Neural progenitor cell (in vitro differentiated cells): Measurements from ENCODE around the gene BOLA3. TPM values are rescaled to one million over a fixed set of nuclear protein-coding genes. Genes with fewer than 3 reads are reported as not detected.
"Not testable (repeated sequence)": the region's sequence is repeated elsewhere in the genome, so short reads cannot be mapped to it uniquely, and the experiment has no call there.

Experiments
- DNase-seq: peaks from one replicate; pipeline ENCODE4 v3.0.0-alpha.2; 2016; ENCODE audit warnings: low spot score
- H2AFZ ChIP-seq: fragments of 200-600 bp; sonication (generic); replicated peaks from 2 replicates; pipeline ENCODE4 v1.6.1; 2016; ENCODE audit warnings: antibody characterized with exemption
- H3F3A ChIP-seq: fragments of 200-600 bp; sonication (generic); 2 replicates; pipeline ENCODE4 v1.6.1; 2016; ENCODE audit warnings: antibody characterized with exemption, low read depth
- H3K27ac ChIP-seq: fragments of 200-600 bp; sonication (generic); 2 replicates; pipeline ENCODE4 v1.5.1; 2016; ENCODE audit warnings: mild to moderate bottlenecking
- H3K27me3 ChIP-seq: fragments of 200-600 bp; sonication (generic); 2 replicates; pipeline ENCODE4 v1.6.1; 2016; ENCODE audit warnings: mild to moderate bottlenecking, moderate library complexity
- H3K36me3 ChIP-seq: fragments of 200-600 bp; sonication (generic); 2 replicates; pipeline ENCODE4 v1.5.1; 2016
- H3K4me1 ChIP-seq: fragments of 200-600 bp; sonication (generic); 2 replicates; pipeline ENCODE4 v1.6.1; 2016; ENCODE audit warnings: mixed run types
- H3K4me2 ChIP-seq: fragments of 200-600 bp; sonication (generic); 2 replicates; pipeline ENCODE4 v1.6.1; 2016
- H3K4me3 ChIP-seq: fragments of 200-600 bp; sonication (generic); 2 replicates; pipeline ENCODE4 v1.5.1; 2016
- H3K79me2 ChIP-seq: fragments of 200-600 bp; sonication (generic); 2 replicates; pipeline ENCODE4 v1.6.1; 2016; ENCODE audit warnings: low read depth
- H3K9ac ChIP-seq: fragments of 200-600 bp; sonication (generic); 2 replicates; pipeline ENCODE4 v1.6.1; 2016
- H3K9me3 ChIP-seq: fragments of 200-600 bp; sonication (generic); 2 replicates; pipeline ENCODE4 v1.5.1; 2016; ENCODE audit warnings: low read depth
- H4K20me1 ChIP-seq: fragments of 200-600 bp; sonication (generic); 2 replicates; pipeline ENCODE4 v1.6.1; 2016; ENCODE audit warnings: low read depth
- H3K27ac Mint-ChIP-seq: 3 replicates; pipeline ENCODE4 v1.8.0; 2021; ENCODE audit warnings: mixed read lengths
- H3K27me3 Mint-ChIP-seq: 2 replicates; pipeline ENCODE4 v1.8.0; 2022; ENCODE audit warnings: low read depth, mild to moderate bottlenecking, inconsistent platforms, moderate library complexity, mixed read lengths; ENCODE audit not compliant: insufficient read depth
- H3K36me3 Mint-ChIP-seq: 3 replicates; pipeline ENCODE4 v1.8.0; 2021; ENCODE audit warnings: mixed read lengths
- H3K4me1 Mint-ChIP-seq: 3 replicates; pipeline ENCODE4 v1.8.0; 2021; ENCODE audit warnings: mixed read lengths
- H3K4me3 Mint-ChIP-seq: 3 replicates; pipeline ENCODE4 v1.8.0; 2021; ENCODE audit warnings: mild to moderate bottlenecking, moderate library complexity, mixed read lengths
- H3K9me3 Mint-ChIP-seq: 3 replicates; pipeline ENCODE4 v1.8.0; 2020; ENCODE audit warnings: mixed read lengths
- EZH2 ChIP-seq: fragments of 200-600 bp; sonication (generic); IDR thresholded peaks from 2 replicates; pipeline ENCODE4 v1.6.1; 2017; ENCODE audit warnings: antibody characterized with exemption, mild to moderate bottlenecking, moderate library complexity
- EZH2phosphoT487 ChIP-seq: fragments of 200-600 bp; sonication (generic); IDR thresholded peaks from 2 replicates; pipeline ENCODE4 v1.6.1; 2017; ENCODE audit warnings: antibody characterized with exemption
- total RNA-seq: library from RNA; depleted of rRNA; stranded (reverse); fragments of >200 nt; gene quantifications from 2 replicates; pipeline ENCODE4 v1.2.3, GENCODE V29; 2015; ENCODE audit warnings: low replicate concordance
- TF ChIP-seq, protein P1 (sequence below): fragments of 200-600 bp; sonication (generic); IDR thresholded peaks from 2 replicates; pipeline ENCODE4 v1.5.1; 2017; ENCODE audit warnings: antibody characterized with exemption, mild to moderate bottlenecking

Gene BOLA3
- total RNA-seq, 1 donor from 2014 or later = 76.5 TPM

DNA sequence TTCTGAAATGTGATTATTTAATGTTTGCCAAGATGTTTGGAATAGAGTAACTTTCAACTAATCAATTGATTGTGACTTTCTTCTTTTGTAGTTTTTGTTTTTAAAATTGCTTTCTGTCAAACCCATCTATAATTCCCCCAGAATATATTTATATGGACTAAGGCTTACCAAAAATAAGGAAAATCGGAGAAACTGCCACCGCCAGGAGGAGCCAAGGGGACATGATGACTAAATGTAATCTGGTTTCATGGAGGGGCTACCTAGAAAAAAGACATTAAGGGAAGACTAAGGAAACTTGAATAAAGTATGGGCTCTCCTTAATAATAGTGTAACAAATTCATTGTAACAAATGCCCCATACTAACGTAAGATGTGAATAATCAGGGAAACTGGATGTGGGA lies 19.5 kb downstream of the BOLA3 start:
- Mint-ChIP-seq H3K4me1 (no peaks in the 10 kb centered on the region), H3K9me3 (peaks cover 2% of the 10 kb centered on the region), H3K27me3 (peaks cover 4% of the 10 kb centered on the region), H3K36me3 (peaks cover 2% of the 10 kb centered on the region), H3K27ac (no peak overlapping the region), H3K4me3 (no peak overlapping the region)
- H3K27ac ChIP-seq = no peak overlapping the region
- H2AFZ ChIP-seq = no peak overlapping the region
- no peak overlapping the region for H3K9ac ChIP-seq
- H3K4me3 ChIP-seq = no peak overlapping the region
- no peaks in the 10 kb centered on the region for H3K79me2 ChIP-seq
- H3K9me3 ChIP-seq = no peaks in the 10 kb centered on the region
- H3K27me3 ChIP-seq = no peaks in the 10 kb centered on the region
- no peak overlapping the region for H3K4me2 ChIP-seq
- H3F3A ChIP-seq = no peaks in the 10 kb centered on the region
- TF ChIP-seq EZH2 (no peak), EZH2phosphoT487 (no peak)
- TF ChIP-seq, protein P1, sequence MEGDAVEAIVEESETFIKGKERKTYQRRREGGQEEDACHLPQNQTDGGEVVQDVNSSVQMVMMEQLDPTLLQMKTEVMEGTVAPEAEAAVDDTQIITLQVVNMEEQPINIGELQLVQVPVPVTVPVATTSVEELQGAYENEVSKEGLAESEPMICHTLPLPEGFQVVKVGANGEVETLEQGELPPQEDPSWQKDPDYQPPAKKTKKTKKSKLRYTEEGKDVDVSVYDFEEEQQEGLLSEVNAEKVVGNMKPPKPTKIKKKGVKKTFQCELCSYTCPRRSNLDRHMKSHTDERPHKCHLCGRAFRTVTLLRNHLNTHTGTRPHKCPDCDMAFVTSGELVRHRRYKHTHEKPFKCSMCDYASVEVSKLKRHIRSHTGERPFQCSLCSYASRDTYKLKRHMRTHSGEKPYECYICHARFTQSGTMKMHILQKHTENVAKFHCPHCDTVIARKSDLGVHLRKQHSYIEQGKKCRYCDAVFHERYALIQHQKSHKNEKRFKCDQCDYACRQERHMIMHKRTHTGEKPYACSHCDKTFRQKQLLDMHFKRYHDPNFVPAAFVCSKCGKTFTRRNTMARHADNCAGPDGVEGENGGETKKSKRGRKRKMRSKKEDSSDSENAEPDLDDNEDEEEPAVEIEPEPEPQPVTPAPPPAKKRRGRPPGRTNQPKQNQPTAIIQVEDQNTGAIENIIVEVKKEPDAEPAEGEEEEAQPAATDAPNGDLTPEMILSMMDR = peak; percentile 48
- H3K36me3 ChIP-seq = no peaks in the 10 kb centered on the region
- H3K4me1 ChIP-seq = no peaks in the 10 kb centered on the region
- no peak for DNase-seq
- H4K20me1 ChIP-seq = no peaks in the 10 kb centered on the region

DNA sequence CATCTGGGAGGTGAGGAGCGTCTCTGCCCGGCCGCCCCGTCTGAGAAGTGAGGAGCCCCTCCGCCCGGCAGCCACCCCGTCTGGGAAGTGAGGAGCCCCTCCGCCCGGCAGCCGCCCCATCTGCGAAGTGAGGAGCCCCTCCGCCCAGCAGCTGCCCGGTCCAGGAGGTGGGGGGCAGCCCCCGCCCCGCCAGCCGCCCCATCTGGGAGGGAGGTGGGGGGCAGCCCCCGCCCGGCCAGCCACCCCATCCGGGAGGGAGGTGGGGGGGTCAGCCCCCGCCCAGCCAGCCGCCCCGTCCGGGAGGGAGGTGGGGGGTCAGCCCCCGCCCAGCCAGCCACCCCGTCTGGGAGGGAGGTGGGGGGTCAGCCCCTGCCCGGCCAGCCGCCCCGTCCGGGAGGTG lies 23.8 kb downstream of the BOLA3 start:
- not testable (repeated sequence) for H3K27ac Mint-ChIP-seq, H3K9me3 ChIP-seq, H3K36me3 Mint-ChIP-seq, H3K79me2 ChIP-seq, H2AFZ ChIP-seq, H3K4me1 ChIP-seq, H3K27me3 ChIP-seq, H3K4me1 Mint-ChIP-seq, H3K4me3 ChIP-seq, H3K4me2 ChIP-seq, H3K27ac ChIP-seq, H3F3A ChIP-seq, H3K27me3 Mint-ChIP-seq, H3K36me3 ChIP-seq, H4K20me1 ChIP-seq, H3K4me3 Mint-ChIP-seq, DNase-seq, H3K9ac ChIP-seq
- H3K9me3 Mint-ChIP-seq = peaks cover 13% of the 10 kb centered on the region

DNA sequence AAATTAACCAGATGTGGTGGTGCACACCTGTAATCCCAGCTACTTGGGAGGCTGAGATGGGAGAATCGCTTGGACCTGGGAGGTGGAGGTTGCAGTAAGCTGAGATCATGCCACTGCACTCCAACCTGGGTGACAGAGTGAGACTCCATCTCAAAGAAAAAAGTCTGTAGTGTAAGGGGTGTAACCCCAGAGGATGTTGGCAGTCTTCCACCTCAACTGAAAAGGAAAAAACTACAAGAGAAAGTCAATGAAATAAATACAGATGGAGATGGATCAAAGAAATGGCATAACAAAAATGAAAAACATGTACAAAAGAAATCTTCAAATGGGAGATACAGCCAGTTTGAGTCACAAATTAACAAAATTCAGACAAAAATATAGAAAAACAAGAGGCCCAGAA lies 25.9 kb downstream of the BOLA3 start:
- H3K36me3 Mint-ChIP-seq, H3K9ac ChIP-seq, H3K79me2 ChIP-seq, H4K20me1 ChIP-seq, H3F3A ChIP-seq, H3K27me3 Mint-ChIP-seq, H3K36me3 ChIP-seq, H3K4me3 Mint-ChIP-seq, H3K27me3 ChIP-seq, H3K4me3 ChIP-seq, H3K9me3 ChIP-seq, DNase-seq, H3K4me2 ChIP-seq, H3K4me1 ChIP-seq, H2AFZ ChIP-seq, H3K27ac ChIP-seq, H3K27ac Mint-ChIP-seq, H3K4me1 Mint-ChIP-seq: not testable (repeated sequence)
- peaks cover 13% of the 10 kb centered on the region for H3K9me3 Mint-ChIP-seq

DNA sequence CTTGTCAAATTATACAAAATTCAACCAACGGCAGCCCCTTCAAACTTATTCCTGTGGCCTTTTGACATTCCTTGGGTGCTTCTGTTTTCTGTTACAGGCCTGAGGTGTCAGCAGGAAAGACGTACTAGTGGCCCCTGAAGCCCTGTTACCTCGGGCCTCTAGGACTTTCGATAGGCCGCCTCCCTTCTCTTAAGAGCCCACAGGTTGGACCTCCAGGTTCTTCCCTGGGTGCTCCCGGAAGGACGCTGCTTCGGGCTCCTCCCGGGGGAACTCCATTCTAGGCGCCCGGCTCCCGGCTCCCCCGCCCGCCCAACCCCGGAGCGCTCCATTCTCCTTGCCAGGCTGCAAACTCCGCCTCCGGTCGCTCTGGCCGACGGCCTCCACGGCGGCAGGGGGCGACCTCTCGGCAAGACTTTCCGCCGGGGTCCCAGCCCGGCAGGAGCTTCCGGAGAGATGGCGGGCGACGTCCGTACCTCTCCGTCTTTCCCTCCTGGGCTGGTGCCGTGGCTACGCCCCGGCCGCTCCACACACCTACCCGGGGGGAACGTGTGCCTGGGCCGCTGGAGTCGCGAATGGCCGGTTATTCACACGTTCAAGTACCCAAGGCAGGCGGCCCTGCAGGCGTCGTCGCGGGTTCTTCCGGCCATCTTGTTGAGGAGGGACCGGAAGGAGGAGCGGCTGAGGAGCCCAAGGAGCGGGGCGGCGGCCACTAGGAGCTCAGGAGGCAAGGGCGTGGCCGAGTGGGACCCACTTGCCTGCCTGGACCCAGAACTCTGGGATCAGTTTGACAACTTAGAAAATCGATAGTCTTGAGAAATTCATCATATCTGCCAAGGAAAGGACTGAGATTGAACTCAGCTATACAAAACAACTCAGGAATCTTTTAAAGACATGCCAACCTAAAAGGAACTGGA lies 27.5 kb downstream of the BOLA3 start:
- H3K9me3 Mint-ChIP-seq = peaks cover 12% of the 10 kb centered on the region
- no peak overlapping the region for H3K4me3 Mint-ChIP-seq
- Histone ChIP-seq H3K79me2 (no peaks in the 10 kb centered on the region), H3K36me3 (no peaks in the 10 kb centered on the region), H3F3A (no peaks in the 10 kb centered on the region), H3K27ac (no peak overlapping the region), H3K9me3 (no peaks in the 10 kb centered on the region), H2AFZ (peak overlapping the region; percentile 26), H4K20me1 (no peaks in the 10 kb centered on the region), H3K4me1 (no peaks in the 10 kb centered on the region), H3K4me3 (peak overlapping the region; percentile 38), H3K27me3 (no peaks in the 10 kb centered on the region), H3K9ac (no peak overlapping the region), H3K4me2 (no peak overlapping the region)
- TF ChIP-seq, protein P1 = no peak
- no peak for TF ChIP-seq EZH2
- TF ChIP-seq EZH2phosphoT487 = no peak
- H3K27me3 Mint-ChIP-seq = peaks cover 9% of the 10 kb centered on the region
- H3K4me1 Mint-ChIP-seq = no peaks in the 10 kb centered on the region
- no peaks in the 10 kb centered on the region for H3K36me3 Mint-ChIP-seq
- peak; percentile 36 for DNase-seq
- H3K27ac Mint-ChIP-seq = no peak overlapping the region
